ENCODE measurements around the gene ZNF780B. TPM values are rescaled to one million over a fixed set of nuclear protein-coding genes. Genes with fewer than 3 reads are reported as not detected.
A peak's percentile ranks its signal among the peaks of the same experiment; 100 is the strongest.

The ZNF780B gene
- total RNA-seq, 2 donors from 2014 or later = 8.3 to 12.5 TPM

- H3K4me1 ChIP-seq = peaks cover 12% of the 10 kb centered on the region
- DNase-seq (no peak), ATAC-seq (no peak)
- 33 to 38% methylated on average over 10 of the region's 10 CpGs for WGBS, 2 donors
- H3K4me3 ChIP-seq = peak overlapping the region; percentile 75 to 80
- H3K27me3 ChIP-seq = no peaks in the 10 kb centered on the region
- H3K9me3 ChIP-seq = no peaks in the 10 kb centered on the region
- H3K27ac ChIP-seq = peak overlapping the region; percentile 86 to 95 (median 88)
- no peaks in the 10 kb centered on the region for H3K36me3 ChIP-seq (replicated peaks in 1 of 2; ENCODE audit: insufficient read depth in 1 of 2, low read depth in 2 of 2)
- intact Hi-C loops (cut with DNase I) = no loop called here
- TF ChIP-seq CTCF (IDR thresholded peaks at IDR 0.05) = no peak
- TF ChIP-seq POLR2A (IDR thresholded peaks at IDR 0.05) = no peak
These were observed 35.4 kb upstream of the ZNF780B start for GRCh38 chr19:40091205-40092129.

GRCh38 chr19:40090241-40091204, 34.5 kb upstream of the ZNF780B start, which contains the start of gene ZNF780A:
Gene ZNF780A (minus strand): TSS chr19:40090943. CDS start chr19:40084753, 6,190 bp downstream.
- TF ChIP-seq CTCF (IDR thresholded peaks at IDR 0.05) = peak in 1 of 7 experiments; percentile 7
- peak; percentile 18 to 74 (median 66) for TF ChIP-seq POLR2A (IDR thresholded peaks at IDR 0.05)

GRCh38 chr19:40089462-40089861, 33.4 kb upstream of the ZNF780B start:
- peak overlapping the region in 1 of 4 donors; percentile 88 for H3K27ac ChIP-seq
- no peak overlapping the region for H3K4me3 ChIP-seq
- intact Hi-C loops (cut with DNase I) = no loop called here
- no peaks in the 10 kb centered on the region for H3K9me3 ChIP-seq
- WGBS, 2 donors = 46 to 50% methylated on average over 4 of the region's 4 CpGs
- H3K36me3 ChIP-seq (replicated peaks in 1 of 2; ENCODE audit: insufficient read depth in 1 of 2, low read depth in 2 of 2) = no peaks in the 10 kb centered on the region
- H3K27me3 ChIP-seq = no peaks in the 10 kb centered on the region
- peak in 1 of 4 donors; percentile 5 for DNase-seq
- TF ChIP-seq CTCF (IDR thresholded peaks at IDR 0.05) = no peak
- no peak for TF ChIP-seq POLR2A (IDR thresholded peaks at IDR 0.05)
- ATAC-seq = no peak
- peaks cover 12% of the 10 kb centered on the region for H3K4me1 ChIP-seq

More at GRCh38 chr19:40090241-40091204, 34.5 kb upstream of the ZNF780B start, which contains the start of gene ZNF780A:
- peak within 1 kb of the TSS; percentile 75 to 80 for H3K4me3 ChIP-seq
- H3K4me1 ChIP-seq = peaks cover 12% of the 10 kb centered on the region
- no peaks in the 10 kb centered on the region for H3K27me3 ChIP-seq
- intact Hi-C loops (cut with DNase I) = no loop called here
- ATAC-seq = peak; percentile 94
- 0 to 1% methylated on average over 23 to 43 of the region's 47 CpGs for WGBS, 2 donors
- DNase-seq = peak; percentile 72 to 86 (median 74)
- H3K27ac ChIP-seq = peak within 1 kb of the TSS; percentile 86 to 95 (median 88)
- H3K36me3 ChIP-seq (replicated peaks in 1 of 2; ENCODE audit: insufficient read depth in 1 of 2, low read depth in 2 of 2) = no peaks in the 10 kb centered on the region
- no peaks in the 10 kb centered on the region for H3K9me3 ChIP-seq

GRCh38 chr19:40088299-40089047, 32.4 kb upstream of the ZNF780B start:
- Histone ChIP-seq H3K4me1 (peaks cover 12% of the 10 kb centered on the region), H3K4me3 (no peak overlapping the region), H3K9me3 (no peaks in the 10 kb centered on the region), H3K27me3 (no peaks in the 10 kb centered on the region), H3K27ac (no peak overlapping the region), H3K36me3 (replicated peaks in 1 of 2; ENCODE audit: insufficient read depth in 1 of 2, low read depth in 2 of 2) (peaks cover 0 to 4% of the 10 kb centered on the region in 2 donors)
- TF ChIP-seq CTCF (IDR thresholded peaks at IDR 0.05) (no peak), POLR2A (IDR thresholded peaks at IDR 0.05) (no peak)
- DNase-seq = no peak
- intact Hi-C loops (cut with DNase I) = no loop called here
- WGBS, 2 donors = 81 to 88% methylated on average over 5 of the region's 5 CpGs
- ATAC-seq = no peak
